GM12891 (cell line): ENCODE measurements around the gene GPC5.

Experiments
- DNase-seq: peaks from one replicate; pipeline ENCODE4 v3.0.0; 2011; ENCODE audit warnings: low spot score; ENCODE audit not compliant: insufficient read length
- FAIRE-seq: peaks from 2 replicates; lab custom pipeline; 2011; peaks lifted over from hg19 to GRCh38; lab: Jason Lieb, UNC
- PAX5 ChIP-seq: IDR thresholded peaks from 2 replicates; pipeline ENCODE4 v1.6.1; 2011; ENCODE audit warnings: low read length, moderate library complexity, mild to moderate bottlenecking; ENCODE audit not compliant: insufficient read depth, severe bottlenecking
- POLR2A ChIP-seq: IDR thresholded peaks from 2 replicates; pipeline ENCODE4 v1.6.1; 2011; ENCODE audit warnings: low read depth, low read length, control low read depth
- POLR2AphosphoS5 ChIP-seq: IDR thresholded peaks from 2 replicates; pipeline ENCODE4 v1.6.1; 2011; ENCODE audit warnings: low read depth, low read length, control low read depth
- POU2F2 ChIP-seq: IDR thresholded peaks from 2 replicates; pipeline ENCODE4 v1.6.1; 2011; ENCODE audit warnings: low read depth, mild to moderate bottlenecking, control low read depth, low read length, moderate library complexity
- SPI1 ChIP-seq: IDR thresholded peaks from 2 replicates; pipeline ENCODE4 v1.6.1; 2011; ENCODE audit warnings: low read depth, low read length, control low read depth
- TAF1 ChIP-seq: IDR thresholded peaks from 2 replicates; pipeline ENCODE4 v1.6.1; 2011; ENCODE audit warnings: low read depth, low read length, control low read depth

The GPC5 gene

DNA sequence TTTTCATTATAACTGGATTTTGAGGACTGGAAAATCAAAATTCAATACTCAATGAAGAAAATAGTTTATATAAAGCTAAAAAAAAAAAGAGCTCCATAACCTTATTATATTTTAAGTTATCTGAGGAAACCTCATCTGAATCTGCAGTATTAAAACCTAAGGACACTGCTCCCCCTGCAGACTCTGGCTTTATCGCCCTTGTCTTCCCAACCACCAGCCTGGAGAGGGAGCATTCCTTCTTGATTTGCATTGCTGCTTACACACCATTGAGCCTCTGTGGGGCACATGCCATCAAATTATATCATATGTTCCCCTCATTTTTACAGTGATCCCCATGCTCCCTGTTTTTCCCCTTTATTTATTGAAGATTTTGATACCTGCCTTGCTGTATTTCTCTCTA is 956.8 kb downstream of the GPC5 start:
- FAIRE-seq (no peak), DNase-seq (no peak)
- TF ChIP-seq SPI1 (no peak), PAX5 (no peak), TAF1 (no peak), POLR2A (no peak), POU2F2 (no peak), POLR2AphosphoS5 (no peak)

DNA sequence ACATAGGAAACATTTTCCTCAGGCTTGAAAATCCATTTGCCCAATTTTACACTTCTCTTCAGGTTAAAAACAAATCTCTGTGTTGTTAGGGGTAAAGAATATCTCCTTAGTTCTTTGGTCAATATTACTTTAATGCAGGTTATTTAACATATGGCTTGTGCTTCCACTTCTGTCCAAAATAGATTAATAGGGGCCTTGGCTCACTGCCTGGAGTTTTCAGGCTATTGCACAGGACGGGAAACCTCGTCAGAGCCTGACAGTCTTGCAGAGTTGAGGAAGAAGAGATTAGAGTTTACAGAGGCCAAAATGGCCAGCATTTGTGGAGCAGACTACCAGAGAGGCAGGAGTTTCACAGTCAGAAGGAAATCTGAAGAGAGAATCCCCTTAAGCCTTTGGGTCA is 964.3 kb downstream of the GPC5 start:
- no peak for DNase-seq
- TF ChIP-seq POLR2AphosphoS5 (no peak), SPI1 (no peak)
- no peak for FAIRE-seq

DNA sequence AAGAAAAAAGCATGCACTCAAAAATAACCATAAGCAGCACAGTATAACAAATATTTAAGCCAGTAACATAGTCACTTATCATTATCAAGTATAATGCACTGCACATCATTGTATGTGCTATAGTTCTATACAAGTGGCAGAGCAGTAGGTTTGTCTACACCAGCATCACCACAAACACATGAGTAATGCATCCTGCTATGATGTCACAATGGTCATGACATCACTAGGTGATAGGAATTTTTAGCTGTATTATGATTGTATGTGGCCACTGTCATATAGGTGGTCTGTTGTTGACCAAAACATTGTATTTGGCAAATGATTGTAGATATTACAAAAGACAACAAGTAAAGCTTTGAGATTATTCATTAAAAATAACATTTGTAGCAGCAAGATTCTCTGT is 967.5 kb downstream of the GPC5 start:
- FAIRE-seq: no peak
- no peak for DNase-seq
- TF ChIP-seq POU2F2 (no peak), TAF1 (no peak), POLR2AphosphoS5 (no peak), SPI1 (no peak), PAX5 (no peak), POLR2A (no peak)

DNA sequence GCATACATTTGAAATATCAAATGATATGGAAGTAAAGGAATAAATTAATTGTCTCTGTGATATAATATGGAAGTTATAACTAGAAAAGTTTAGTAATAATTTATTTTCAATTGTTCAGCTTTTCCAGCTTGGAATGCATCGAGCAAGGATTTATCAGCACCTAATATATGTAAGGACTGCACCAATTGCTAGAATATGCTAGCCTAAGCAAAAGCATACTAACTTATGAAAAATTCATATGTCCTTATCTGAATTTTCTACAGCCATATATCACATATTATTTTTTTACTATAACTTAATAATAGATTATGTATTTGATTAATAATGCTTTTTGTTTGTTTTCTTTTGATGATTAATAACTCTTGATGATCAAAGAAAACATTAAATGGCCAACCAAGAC is 979.0 kb downstream of the GPC5 start:
- DNase-seq: no peak
- TF ChIP-seq SPI1: no peak
- TF ChIP-seq POLR2AphosphoS5: no peak
- TF ChIP-seq PAX5: no peak
- no peak for TF ChIP-seq POLR2A
- TF ChIP-seq TAF1: no peak
- TF ChIP-seq POU2F2: no peak
- no peak for FAIRE-seq

DNA sequence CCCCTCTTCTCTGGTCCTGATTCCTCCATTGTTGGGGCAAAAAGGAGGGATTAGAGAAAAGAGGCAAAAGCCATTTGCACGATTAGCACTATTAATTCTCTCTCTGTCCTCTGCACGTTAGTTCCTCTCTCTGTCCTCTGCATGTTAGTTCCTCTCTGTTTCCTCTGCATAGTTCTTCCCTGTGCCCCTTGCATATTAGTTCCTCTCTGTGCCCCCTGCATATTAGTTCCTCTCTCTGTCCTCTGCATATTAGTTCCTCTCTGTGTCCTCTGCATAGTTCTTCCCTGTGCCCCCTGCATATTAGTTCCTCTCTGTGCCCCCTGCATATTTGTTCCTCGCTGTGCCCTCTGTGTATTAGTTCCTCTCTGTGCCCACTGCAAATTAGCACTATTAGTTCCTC is 981.0 kb downstream of the GPC5 start:
- FAIRE-seq (no peak), DNase-seq (no peak)
- TF ChIP-seq TAF1: no peak
- no peak for TF ChIP-seq POLR2AphosphoS5
- TF ChIP-seq POLR2A: no peak
- TF ChIP-seq SPI1: no peak
- no peak for TF ChIP-seq POU2F2
- TF ChIP-seq PAX5: no peak

DNA sequence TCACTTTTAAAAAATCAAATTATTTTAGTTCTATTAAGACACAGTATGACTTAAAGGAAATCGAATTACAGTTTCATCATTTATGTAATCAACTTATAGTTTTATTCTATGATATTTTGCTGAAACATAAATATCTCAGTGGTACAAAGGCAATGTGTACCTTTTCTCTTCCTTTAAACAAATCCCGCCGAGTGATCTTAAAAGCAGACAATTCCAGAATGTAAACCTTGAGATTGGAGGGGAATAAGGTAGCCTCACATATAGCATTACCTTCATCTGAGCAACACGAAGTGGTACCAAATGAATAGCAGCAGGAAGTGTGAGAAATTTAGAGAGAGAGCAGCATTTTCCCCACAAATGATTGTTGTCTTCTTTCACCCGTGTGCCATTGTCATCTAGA is 986.0 kb downstream of the GPC5 start:
- no peak for FAIRE-seq
- TF ChIP-seq POLR2A (no peak), PAX5 (no peak), POU2F2 (no peak), SPI1 (no peak), TAF1 (no peak), POLR2AphosphoS5 (no peak)

DNA sequence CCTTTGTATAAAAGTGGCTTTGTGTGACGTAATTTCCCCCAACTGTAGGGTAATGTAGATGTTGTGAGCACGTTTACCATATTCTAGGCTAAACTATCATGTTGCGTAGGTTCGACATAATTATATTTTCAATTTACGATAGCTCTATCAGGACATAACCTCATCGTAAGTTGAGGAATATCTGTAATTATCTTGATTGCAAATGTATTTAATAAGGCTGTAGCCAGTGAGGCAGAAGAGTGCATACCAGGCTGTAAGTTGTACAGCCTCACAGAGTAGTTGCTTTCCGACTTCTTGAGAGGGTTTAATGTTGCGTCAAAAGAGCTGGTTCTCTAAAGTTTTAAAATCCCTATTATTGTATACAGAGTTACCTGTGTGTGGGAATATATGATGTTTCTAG is 988.8 kb downstream of the GPC5 start:
- no peak for FAIRE-seq
- no peak for TF ChIP-seq SPI1
- TF ChIP-seq POLR2A: no peak
- TF ChIP-seq PAX5: no peak
- TF ChIP-seq TAF1: no peak
- TF ChIP-seq POLR2AphosphoS5: no peak
- no peak for TF ChIP-seq POU2F2
- no peak for DNase-seq

More for the DNA sequence above, 986.0 kb downstream of the GPC5 start:
- no peak for DNase-seq

DNA sequence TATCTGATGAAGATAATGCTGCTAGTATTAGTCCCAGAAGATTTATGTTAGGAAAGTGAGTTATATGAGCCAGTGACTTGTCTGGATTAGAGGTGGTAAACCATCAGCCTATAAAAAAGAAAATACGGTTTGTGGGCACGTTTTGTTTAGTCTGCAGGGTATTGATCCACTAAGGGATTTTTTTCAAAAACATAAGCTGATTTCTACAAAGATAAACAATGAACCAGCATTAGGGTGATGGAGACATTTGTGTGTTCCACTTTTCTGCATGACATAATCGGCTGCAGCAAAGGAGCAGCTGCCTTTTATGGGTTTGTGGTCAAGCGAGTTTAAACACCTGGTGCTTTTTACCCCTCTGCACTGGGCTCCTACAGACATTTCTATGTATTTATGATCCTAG is 991.8 kb downstream of the GPC5 start:
- TF ChIP-seq SPI1: no peak
- no peak for TF ChIP-seq TAF1
- no peak for TF ChIP-seq POLR2AphosphoS5
- TF ChIP-seq PAX5: no peak
- DNase-seq: no peak
- FAIRE-seq: no peak

DNA sequence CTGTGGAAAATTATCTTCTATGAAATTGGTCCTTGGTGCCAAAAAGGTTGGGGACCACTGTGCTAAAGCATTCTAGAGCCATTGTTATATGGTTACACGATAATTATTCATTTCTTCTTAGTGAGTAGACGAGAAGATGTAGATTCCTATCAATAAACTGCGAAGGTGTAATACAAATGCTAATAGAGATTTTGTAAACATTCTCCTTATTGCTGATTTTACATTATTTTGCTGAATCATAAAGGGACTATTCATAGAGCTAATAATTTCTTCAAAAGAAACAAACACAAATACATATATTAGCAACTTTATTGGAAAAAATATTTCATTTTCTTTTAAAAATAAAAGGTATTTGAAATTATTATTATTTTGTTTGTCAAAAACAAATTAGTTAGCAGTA is 1005.2 kb downstream of the GPC5 start:
- FAIRE-seq (no peak), DNase-seq (no peak)
- TF ChIP-seq POLR2A: no peak
- no peak for TF ChIP-seq POU2F2
- no peak for TF ChIP-seq POLR2AphosphoS5
- no peak for TF ChIP-seq SPI1
- TF ChIP-seq TAF1: no peak
- TF ChIP-seq PAX5: no peak

DNA sequence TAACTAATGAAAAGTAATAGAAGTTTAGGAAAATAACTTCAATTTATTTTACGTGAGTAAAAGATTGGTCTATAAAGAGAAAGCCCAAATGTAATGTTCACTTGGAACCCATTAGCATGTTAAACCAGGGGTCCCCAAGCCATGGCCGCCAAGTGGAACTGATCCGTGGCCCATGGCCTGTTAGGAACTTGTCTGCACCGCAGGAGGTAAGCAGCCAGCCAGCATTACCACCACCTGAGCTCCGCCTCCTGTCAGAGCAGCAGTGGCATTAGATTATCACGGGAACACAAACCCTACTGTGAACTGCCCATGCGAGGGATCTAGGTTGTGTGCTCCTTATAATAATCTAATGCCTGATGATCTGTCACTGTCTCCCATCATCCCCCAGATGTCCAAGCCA is 1009.4 kb downstream of the GPC5 start:
- FAIRE-seq: no peak
- no peak for DNase-seq
- TF ChIP-seq SPI1 (no peak), TAF1 (no peak), POU2F2 (no peak), POLR2A (no peak), POLR2AphosphoS5 (no peak), PAX5 (no peak)
